HEK293 (cell line): Measurements from ENCODE around the gene SESN1.

ENCODE experiments used
- CTCF ChIA-PET: fragments of 350-600 bp; formaldehyde crosslinking; extraction: SDS; loops from one replicate; lab custom pipeline; 2021; ENCODE audit warnings: antibody characterized with exemption; lab: Yijun Ruan, JAX
- POLR2A ChIA-PET: fragments of 300-600 bp; formaldehyde crosslinking; extraction: SDS; loops from one replicate; lab custom pipeline; 2020; ENCODE audit warnings: antibody characterized with exemption, inconsistent platforms; lab: Yijun Ruan, JAX
- H3K27ac ChIP-seq: fragments of 200-500 bp; sonication (Bioruptor generic); 2 replicates; pipeline ENCODE4 v1.5.1; 2014; ENCODE audit warnings: low read depth, low read length, control low read depth, inconsistent platforms; ENCODE audit errors: extremely low read depth
- H3K36me3 ChIP-seq, 2 experiments: fragments of 200-500 bp in 1 of 2; sonication (Bioruptor generic) in 1 of 2; 1 replicate in 1 of 2; 2 replicates in 1 of 2; pipeline ENCODE4 v1.5.1; 2014 to 2017; ENCODE audit warnings: inconsistent platforms in 2 of 2, low read length in 2 of 2; ENCODE audit not compliant: control insufficient read depth in 2 of 2, insufficient read depth in 1 of 2
- H3K4me1 ChIP-seq: fragments of 200-500 bp; sonication (Bioruptor generic); 2 replicates; pipeline ENCODE4 v1.5.1; 2014; ENCODE audit warnings: mild to moderate bottlenecking, low read length, inconsistent platforms; ENCODE audit not compliant: control insufficient read depth, insufficient read depth
- H3K4me3 ChIP-seq: 2 replicates; pipeline ENCODE4 v1.5.1; 2011; ENCODE audit warnings: low read depth, mild to moderate bottlenecking, control low read depth, low read length, moderate library complexity
- H3K9me3 ChIP-seq: fragments of 200-500 bp; sonication (Bioruptor generic); 2 replicates; pipeline ENCODE4 v1.5.1; 2014; ENCODE audit warnings: low read depth, low read length, inconsistent platforms; ENCODE audit not compliant: control insufficient read depth, insufficient read depth
- SCRT2 ChIP-seq: fragments of 450-650 bp; formaldehyde crosslinking; IDR thresholded peaks from 2 replicates; pipeline ENCODE4 v1.5.1; 2016; ENCODE audit warnings: missing biosample characterization, missing genetic modification characterization
- TRIM28 ChIP-seq: IDR thresholded peaks from 2 replicates; pipeline ENCODE4 v1.6.1; 2011; ENCODE audit warnings: low read length, control low read depth, borderline replicate concordance
- ZNF121 ChIP-seq: fragments of 450-650 bp; formaldehyde crosslinking; IDR thresholded peaks from 2 replicates; pipeline ENCODE4 v1.5.1; 2016; ENCODE audit warnings: missing biosample characterization, missing genetic modification characterization
- ZNF133 ChIP-seq: fragments of 450-650 bp; formaldehyde crosslinking; IDR thresholded peaks from 2 replicates; pipeline ENCODE4 v1.5.1; 2016; ENCODE audit warnings: missing biosample characterization, missing genetic modification characterization
- ZNF426 ChIP-seq: fragments of 450-650 bp; formaldehyde crosslinking; IDR thresholded peaks from 2 replicates; pipeline ENCODE4 v1.5.1; 2017; ENCODE audit warnings: missing biosample characterization, missing genetic modification characterization, mild to moderate bottlenecking, inconsistent platforms, moderate library complexity
- ZNF488 ChIP-seq: fragments of 450-650 bp; formaldehyde crosslinking; IDR thresholded peaks from 2 replicates; pipeline ENCODE4 v1.5.1; 2016; ENCODE audit warnings: missing biosample characterization, missing genetic modification characterization
- ZNF571 ChIP-seq: fragments of 450-650 bp; formaldehyde crosslinking; IDR thresholded peaks from 2 replicates; pipeline ENCODE4 v1.5.0; 2017; ENCODE audit warnings: missing biosample characterization, missing genetic modification characterization
- ZNF610 ChIP-seq: fragments of 450-650 bp; formaldehyde crosslinking; IDR thresholded peaks from 2 replicates; pipeline ENCODE4 v1.5.1; 2016; ENCODE audit warnings: missing biosample characterization, missing genetic modification characterization, borderline replicate concordance
- ZNF707 ChIP-seq: fragments of 450-650 bp; formaldehyde crosslinking; IDR thresholded peaks from 2 replicates; pipeline ENCODE4 v1.5.1; 2016; ENCODE audit warnings: missing biosample characterization, missing genetic modification characterization
- ZNF776 ChIP-seq: fragments of 450-650 bp; formaldehyde crosslinking; IDR thresholded peaks from 2 replicates; pipeline ENCODE4 v1.5.0; 2017; ENCODE audit warnings: missing biosample characterization, missing genetic modification characterization, borderline replicate concordance
- TF ChIP-seq, protein P1 (sequence below): fragments of 450-650 bp; formaldehyde crosslinking; IDR thresholded peaks from 2 replicates; pipeline ENCODE4 v1.5.1; 2016; ENCODE audit warnings: missing biosample characterization, missing genetic modification characterization

SESN1 gene

DNA sequence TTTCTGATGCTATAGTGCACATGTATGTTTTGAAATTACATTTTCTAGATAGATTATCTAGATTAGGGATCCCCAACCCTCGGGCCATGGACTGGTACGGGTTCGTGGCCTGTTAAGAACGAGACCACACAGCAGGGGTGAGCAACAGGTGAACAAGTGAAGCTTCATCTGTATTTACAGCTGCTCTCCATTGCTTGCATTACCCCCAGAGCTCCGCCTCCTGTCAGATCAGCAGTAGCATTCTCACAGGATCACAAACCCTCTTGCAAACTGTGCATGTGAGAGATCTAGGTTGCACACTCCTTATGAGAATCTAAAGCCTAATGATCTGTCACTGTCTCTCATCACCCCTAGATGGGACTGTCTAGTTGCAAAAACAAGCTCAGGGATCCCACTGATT, 11.0 kb upstream of the SESN1 start:
- no peak for TF ChIP-seq ZNF707 (tag by site-specific recombination)
- no peak for TF ChIP-seq ZNF133 (tag by site-specific recombination)
- TF ChIP-seq SCRT2 (tag by site-specific recombination) = peak; percentile 85
- TF ChIP-seq ZNF610 (tag by site-specific recombination) = peak; percentile 98
- 0 out of 2 replicates have a peak, but pooled peaks have one; percentile 40 for TF ChIP-seq TRIM28
- Histone ChIP-seq H3K36me3 (peaks cover 0 to 13% of the 10 kb centered on the region in 2 experiments; a peak in 2 of 3 replicates), H3K4me1 (no peaks in the 10 kb centered on the region), H3K9me3 (no peaks in the 10 kb centered on the region), H3K4me3 (no peak overlapping the region), H3K27ac (no peak overlapping the region)
- ChIA-PET POLR2A (interaction anchor here (1.2 kb wide), 1 partner anchor 11 kb away, joined by 6 read pairs; the partner anchor contains the start of gene SESN1), CTCF (interaction anchor here (0.6 to 1.0 kb wide), 3 partner anchors 9 to 271 kb away, joined by 3 to 4 read pairs (median 4); no protein-coding TSS in a partner anchor)

- no peak overlapping the region for H3K27ac ChIP-seq
- no peaks in the 10 kb centered on the region for H3K4me1 ChIP-seq
- ChIA-PET CTCF (interaction anchor here (0.6 to 0.9 kb wide), 3 partner anchors 31 to 758 kb away, joined by 3 to 4 read pairs (median 3); no protein-coding TSS in a partner anchor), POLR2A (no interaction called here)
- TF ChIP-seq ZNF776 (tag by site-specific recombination) (no peak), ZNF121 (peak; percentile 53; the same call in 1 of the 2 replicates)
- H3K36me3 ChIP-seq = peaks cover 4 to 17% of the 10 kb centered on the region in 2 experiments; a peak in 2 of 3 replicates
- H3K9me3 ChIP-seq = no peaks in the 10 kb centered on the region
- H3K4me3 ChIP-seq = no peak overlapping the region
Measured at GRCh38 chr6:109104512-109104911, 9.9 kb upstream of the SESN1 start.

DNA sequence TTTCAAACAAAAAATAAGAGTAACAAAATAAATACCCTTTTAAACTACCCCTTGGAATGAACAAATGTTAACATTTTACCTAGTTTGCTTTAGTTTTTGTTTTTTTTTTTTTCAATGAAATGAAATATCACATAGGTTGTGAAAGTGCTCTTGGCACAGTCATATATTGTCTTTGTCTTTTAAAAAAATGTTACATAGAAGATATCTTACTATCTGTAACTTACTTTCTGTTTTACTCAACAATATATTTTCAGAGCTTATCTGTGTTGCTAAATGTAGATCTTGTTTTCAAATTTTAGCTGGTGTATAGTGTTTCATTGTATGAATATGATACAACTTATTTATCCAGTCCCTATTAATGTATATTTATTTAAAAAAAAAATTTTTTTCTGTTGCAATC, 9.3 kb upstream of the SESN1 start:
- Histone ChIP-seq H3K4me1 (no peaks in the 10 kb centered on the region), H3K9me3 (no peaks in the 10 kb centered on the region), H3K27ac (no peak overlapping the region), H3K36me3 (peaks cover 4 to 17% of the 10 kb centered on the region in 2 experiments; a peak in 2 of 3 replicates), H3K4me3 (no peak overlapping the region)
- POLR2A ChIA-PET = no interaction called here
- CTCF ChIA-PET = interaction anchor here (0.6 to 0.8 kb wide), 2 partner anchors 10 to 905 kb away, joined by 3 read pairs; no protein-coding TSS in a partner anchor
- TF ChIP-seq ZNF571 = no peak

- H3K36me3 ChIP-seq = peaks cover 4 to 17% of the 10 kb centered on the region in 2 experiments; a peak in 2 of 3 replicates
- H3K27ac ChIP-seq = no peak overlapping the region
- TF ChIP-seq, protein P1, sequence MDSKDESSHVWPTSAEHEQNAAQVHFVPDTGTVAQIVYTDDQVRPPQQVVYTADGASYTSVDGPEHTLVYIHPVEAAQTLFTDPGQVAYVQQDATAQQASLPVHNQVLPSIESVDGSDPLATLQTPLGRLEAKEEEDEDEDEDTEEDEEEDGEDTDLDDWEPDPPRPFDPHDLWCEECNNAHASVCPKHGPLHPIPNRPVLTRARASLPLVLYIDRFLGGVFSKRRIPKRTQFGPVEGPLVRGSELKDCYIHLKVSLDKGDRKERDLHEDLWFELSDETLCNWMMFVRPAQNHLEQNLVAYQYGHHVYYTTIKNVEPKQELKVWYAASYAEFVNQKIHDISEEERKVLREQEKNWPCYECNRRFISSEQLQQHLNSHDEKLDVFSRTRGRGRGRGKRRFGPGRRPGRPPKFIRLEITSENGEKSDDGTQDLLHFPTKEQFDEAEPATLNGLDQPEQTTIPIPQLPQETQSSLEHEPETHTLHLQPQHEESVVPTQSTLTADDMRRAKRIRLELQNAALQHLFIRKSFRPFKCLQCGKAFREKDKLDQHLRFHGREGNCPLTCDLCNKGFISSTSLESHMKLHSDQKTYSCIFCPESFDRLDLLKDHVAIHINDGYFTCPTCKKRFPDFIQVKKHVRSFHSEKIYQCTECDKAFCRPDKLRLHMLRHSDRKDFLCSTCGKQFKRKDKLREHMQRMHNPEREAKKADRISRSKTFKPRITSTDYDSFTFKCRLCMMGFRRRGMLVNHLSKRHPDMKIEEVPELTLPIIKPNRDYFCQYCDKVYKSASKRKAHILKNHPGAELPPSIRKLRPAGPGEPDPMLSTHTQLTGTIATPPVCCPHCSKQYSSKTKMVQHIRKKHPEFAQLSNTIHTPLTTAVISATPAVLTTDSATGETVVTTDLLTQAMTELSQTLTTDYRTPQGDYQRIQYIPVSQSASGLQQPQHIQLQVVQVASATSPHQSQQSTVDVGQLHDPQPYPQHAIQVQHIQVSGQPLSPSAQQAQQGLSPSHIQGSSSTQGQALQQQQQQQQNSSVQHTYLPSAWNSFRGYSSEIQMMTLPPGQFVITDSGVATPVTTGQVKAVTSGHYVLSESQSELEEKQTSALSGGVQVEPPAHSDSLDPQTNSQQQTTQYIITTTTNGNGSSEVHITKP (tag by site-specific recombination) = peak; percentile 64; the same call in 1 of the 2 replicates
- TF ChIP-seq ZNF426 (tag by site-specific recombination) = no peak
- no peak for TF ChIP-seq ZNF488 (tag by site-specific recombination)
- ChIA-PET CTCF (interaction anchor here (0.6 kb wide), 1 partner anchor 344 kb away, joined by 4 read pairs; no protein-coding TSS in a partner anchor), POLR2A (no interaction called here)
- H3K4me1 ChIP-seq = no peaks in the 10 kb centered on the region
- H3K9me3 ChIP-seq = no peaks in the 10 kb centered on the region
- H3K4me3 ChIP-seq = no peak overlapping the region
Measured at GRCh38 chr6:109102762-109103161, 8.1 kb upstream of the SESN1 start.
